ENCODE results near the gene NKAIN2.

The NKAIN2 gene

GRCh38 chr6:123803504-123804013, at the start of gene NKAIN2:
NKAIN2 (plus strand) TSS chr6:123803865.
- DNase-seq (ENCODE audit: low read depth), result no peak

GRCh38 chr6:123759472-123759871, 44.2 kb upstream of the NKAIN2 start:
- DNase-seq (ENCODE audit: low read depth), result no peak

GRCh38 chr6:123763904-123764303, 39.8 kb upstream of the NKAIN2 start:
- DNase-seq (ENCODE audit: low read depth), result no peak

- DNase-seq (ENCODE audit: low read depth), result no peak
Observed at GRCh38 chr6:123764722-123765121, 38.9 kb upstream of the NKAIN2 start.

GRCh38 chr6:123768921-123769320, 34.7 kb upstream of the NKAIN2 start:
- DNase-seq (ENCODE audit: low read depth), result no peak

GRCh38 chr6:123769431-123769830, 34.2 kb upstream of the NKAIN2 start:
- DNase-seq (ENCODE audit: low read depth), result no peak

- no peak for DNase-seq (ENCODE audit: low read depth)
Observed at GRCh38 chr6:123770247-123770949, 33.3 kb upstream of the NKAIN2 start.

GRCh38 chr6:123771126-123771525, 32.5 kb upstream of the NKAIN2 start:
- DNase-seq (ENCODE audit: low read depth), result no peak

- DNase-seq (ENCODE audit: low read depth), result no peak
Observed at GRCh38 chr6:123777563-123777962, 26.1 kb upstream of the NKAIN2 start.

- no peak for DNase-seq (ENCODE audit: low read depth)
Observed at GRCh38 chr6:123780021-123780420, 23.6 kb upstream of the NKAIN2 start.

- DNase-seq (ENCODE audit: low read depth), result no peak
Observed at GRCh38 chr6:123784330-123784729, 19.3 kb upstream of the NKAIN2 start.

GRCh38 chr6:123785039-123785438, 18.6 kb upstream of the NKAIN2 start:
- DNase-seq (ENCODE audit: low read depth), result no peak

- DNase-seq (ENCODE audit: low read depth), result no peak
Observed at GRCh38 chr6:123788319-123788718, 15.3 kb upstream of the NKAIN2 start.

GRCh38 chr6:123794190-123794589, 9.5 kb upstream of the NKAIN2 start:
- no peak for DNase-seq (ENCODE audit: low read depth)

GRCh38 chr6:123794799-123795198, 8.9 kb upstream of the NKAIN2 start:
- no peak for DNase-seq (ENCODE audit: low read depth)

GRCh38 chr6:123801067-123801466, 2.6 kb upstream of the NKAIN2 start:
- no peak for DNase-seq (ENCODE audit: low read depth)

- no peak for DNase-seq (ENCODE audit: low read depth)
Observed at GRCh38 chr6:123802351-123802696, 1.3 kb upstream of the NKAIN2 start.

- DNase-seq (ENCODE audit: low read depth), result peak; percentile 8
Observed at GRCh38 chr6:123802697-123803503, 765 bp upstream of the NKAIN2 start.

- no peak for DNase-seq (ENCODE audit: low read depth)
Observed at GRCh38 chr6:123804014-123804786, 535 bp downstream of the NKAIN2 start.

- no peak for DNase-seq (ENCODE audit: low read depth)
Observed at GRCh38 chr6:123804787-123805540, 1.3 kb downstream of the NKAIN2 start.

GRCh38 chr6:123805921-123806320, 2.3 kb downstream of the NKAIN2 start:
- DNase-seq (ENCODE audit: low read depth), result no peak

GRCh38 chr6:123806561-123806960, 2.9 kb downstream of the NKAIN2 start:
- DNase-seq (ENCODE audit: low read depth), result no peak

All from CMK (cell line).